SHP77 (cell line): ENCODE results near the gene C1orf21.

Source experiments
- DNase-seq, 2 experiments: peaks; one replicate each; lab custom pipeline; 2025; lab: John Stamatoyannopoulos, UW

Gene C1orf21

DNA sequence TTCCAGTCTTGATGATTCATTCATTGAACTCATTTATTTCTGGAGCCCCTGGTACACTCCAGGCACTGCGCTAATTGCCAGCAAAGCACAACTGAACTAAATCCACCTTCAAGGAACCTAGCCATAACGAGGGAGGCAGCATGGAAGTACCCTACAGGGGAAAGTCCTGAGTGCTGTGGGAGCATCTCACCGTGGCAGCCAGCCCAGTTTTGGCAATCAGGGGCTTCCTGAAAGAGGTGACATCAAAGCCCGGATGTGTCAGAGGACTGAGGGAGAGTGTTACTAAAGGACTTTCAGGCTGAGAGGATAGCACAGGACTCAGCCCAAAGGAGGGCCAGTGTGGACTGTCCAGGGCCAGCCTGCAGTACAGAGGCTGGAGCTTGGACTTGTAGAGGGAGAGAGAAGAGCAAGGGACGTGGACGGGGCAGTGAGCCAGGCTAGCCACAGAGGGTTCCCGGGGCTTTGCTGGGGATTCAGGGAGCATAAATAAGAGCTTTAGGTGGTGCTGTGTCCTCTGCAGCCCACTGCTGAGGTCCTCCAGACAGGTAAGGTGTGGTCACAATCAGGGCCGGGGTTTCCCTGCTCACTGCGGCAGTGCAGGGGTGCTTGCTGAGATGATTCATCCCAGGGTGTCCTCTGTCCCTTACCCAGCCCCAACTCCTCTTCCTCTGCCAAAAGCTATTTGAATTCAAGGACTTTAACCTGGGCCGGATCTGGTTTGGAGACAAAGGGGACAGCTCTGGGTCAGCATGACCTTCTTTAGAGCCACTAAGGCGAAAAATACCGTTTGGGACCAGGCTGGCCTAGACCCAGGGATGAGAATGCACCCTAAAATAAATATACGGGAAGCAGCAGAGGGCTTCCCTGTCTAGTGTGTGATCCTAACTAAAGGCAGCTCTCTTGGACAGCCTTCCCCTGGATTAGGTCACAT is 239.5 kb downstream of the C1orf21 start:
- no peak for DNase-seq

GRCh38 chr1:184627007-184627341 is 240.1 kb downstream of the C1orf21 start:
- DNase-seq, result no peak

DNA sequence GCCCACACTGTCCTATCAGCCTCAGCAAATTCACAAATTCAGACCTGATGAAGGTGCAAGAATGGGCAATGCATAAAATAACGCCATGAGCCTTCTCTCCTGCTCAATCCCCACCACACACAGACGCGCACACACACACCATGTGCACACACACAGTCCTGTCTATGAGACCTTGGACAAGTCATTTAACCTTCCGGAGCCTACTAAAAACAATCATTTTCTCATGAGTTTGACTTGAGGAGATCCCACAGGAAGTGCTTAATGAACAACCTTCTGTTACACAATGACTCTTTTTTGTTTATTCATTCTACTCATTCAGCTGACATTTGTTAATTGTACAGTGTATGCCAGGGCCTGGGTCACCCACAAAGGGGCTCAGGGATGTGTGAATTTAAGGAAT is 242.4 kb downstream of the C1orf21 start:
- no peak for DNase-seq

DNA sequence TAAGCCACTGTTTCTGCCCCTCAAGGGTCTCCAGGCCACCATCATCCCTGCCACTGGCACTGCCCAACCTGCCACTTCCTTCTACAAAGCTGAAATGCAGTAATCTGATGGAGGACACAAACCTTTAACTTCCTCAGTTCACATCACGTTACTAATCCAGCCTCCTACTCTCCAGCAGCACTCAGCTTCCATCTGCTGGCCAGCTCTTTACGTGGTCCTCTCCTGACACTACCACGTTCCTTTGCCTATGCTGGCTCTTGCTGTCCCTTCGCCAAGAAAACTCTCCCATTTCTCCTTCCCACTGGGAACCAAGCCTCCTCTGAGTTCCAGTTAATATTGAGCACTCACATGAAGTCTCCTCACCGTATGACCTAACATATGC is 243.8 kb downstream of the C1orf21 start:
- no peak for DNase-seq

DNA sequence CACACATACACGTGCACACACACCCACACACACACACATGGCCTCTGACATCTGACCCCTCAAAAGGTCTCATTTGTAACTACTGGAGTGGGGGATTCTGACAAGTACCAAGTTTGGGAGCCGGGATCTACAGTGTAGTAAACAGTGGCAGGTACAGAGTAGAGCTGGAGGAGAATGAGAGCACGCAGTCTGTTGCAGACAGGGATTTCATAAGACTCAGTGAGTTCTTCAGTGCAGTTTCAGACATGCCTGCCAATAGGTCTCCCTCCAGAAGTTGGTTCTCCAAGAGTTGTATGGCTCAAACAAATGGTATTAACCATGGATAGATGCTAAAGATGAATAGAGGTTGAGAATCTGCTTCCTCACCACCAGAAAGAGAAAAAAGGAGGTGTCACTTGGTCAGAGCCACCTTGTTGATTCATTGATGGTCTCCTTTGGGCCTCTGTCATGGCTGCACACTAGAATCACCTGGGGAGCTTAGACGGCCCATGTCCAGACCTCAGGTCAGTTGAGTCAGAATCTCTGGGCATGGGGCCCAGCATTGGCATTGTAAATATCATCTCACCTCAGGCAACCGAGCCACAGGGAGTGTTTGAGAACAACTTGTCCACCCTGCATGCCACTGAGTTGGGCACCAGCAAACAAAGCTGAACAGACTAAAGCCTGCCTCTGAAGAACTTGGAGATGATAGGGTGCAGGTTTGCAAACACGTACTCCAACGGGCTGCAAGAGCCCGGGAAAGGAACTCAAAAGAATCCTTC is 245.8 kb downstream of the C1orf21 start:
- DNase-seq, result no peak

DNA sequence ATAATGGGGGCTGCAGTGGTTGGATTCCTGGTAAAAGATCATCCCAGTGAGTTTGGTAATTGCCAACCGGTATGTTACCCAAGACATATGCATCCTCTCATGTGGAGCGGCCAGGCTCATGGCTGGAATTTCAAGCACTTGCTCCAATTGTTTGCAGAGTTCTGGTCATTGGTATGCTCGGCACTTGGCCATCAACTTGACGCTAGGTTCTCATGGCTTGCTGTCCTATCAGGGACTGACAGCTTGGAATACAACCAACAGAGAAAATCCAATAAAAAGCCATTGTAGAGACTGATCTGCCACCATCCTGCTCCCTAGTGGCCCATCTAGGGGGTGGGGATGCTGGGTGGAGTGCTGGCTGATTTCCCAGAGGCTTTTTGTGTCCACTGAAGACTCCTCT is 247.0 kb downstream of the C1orf21 start:
- no peak for DNase-seq

DNA sequence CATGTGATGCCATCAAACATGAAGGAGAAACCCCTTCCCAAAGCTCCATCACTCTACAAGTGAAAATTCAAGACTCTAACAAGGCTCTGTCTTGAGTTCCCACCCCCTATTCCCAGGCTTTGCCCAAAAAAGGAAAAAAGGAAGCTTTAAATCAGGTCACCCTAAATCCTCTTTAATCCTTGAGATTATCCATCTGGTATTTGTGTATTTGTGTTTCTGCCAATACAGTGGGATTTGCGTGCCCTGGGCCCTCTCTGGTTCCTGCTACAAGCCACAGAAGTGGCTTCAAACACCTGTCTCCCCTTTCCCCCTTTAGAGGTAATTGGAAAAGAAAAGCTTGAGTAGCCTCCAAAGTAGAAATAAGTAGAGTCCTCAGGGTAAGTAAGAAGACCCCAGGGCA is 247.5 kb downstream of the C1orf21 start:
- DNase-seq, result no peak

- no peak for DNase-seq
Observed at GRCh38 chr1:184635347-184635979, 248.6 kb downstream of the C1orf21 start.

GRCh38 chr1:184635980-184636431 is 249.2 kb downstream of the C1orf21 start:
- DNase-seq, result no peak

- no peak for DNase-seq
Observed at GRCh38 chr1:184637664-184638240, 250.9 kb downstream of the C1orf21 start.

GRCh38 chr1:184639205-184639604 is 252.4 kb downstream of the C1orf21 start:
- DNase-seq, result no peak

- no peak for DNase-seq
Observed at GRCh38 chr1:184640505-184640904, 253.7 kb downstream of the C1orf21 start.

GRCh38 chr1:184641894-184642293 is 255.1 kb downstream of the C1orf21 start:
- DNase-seq, result no peak

GRCh38 chr1:184643661-184644060 is 256.8 kb downstream of the C1orf21 start:
- DNase-seq, result no peak

DNA sequence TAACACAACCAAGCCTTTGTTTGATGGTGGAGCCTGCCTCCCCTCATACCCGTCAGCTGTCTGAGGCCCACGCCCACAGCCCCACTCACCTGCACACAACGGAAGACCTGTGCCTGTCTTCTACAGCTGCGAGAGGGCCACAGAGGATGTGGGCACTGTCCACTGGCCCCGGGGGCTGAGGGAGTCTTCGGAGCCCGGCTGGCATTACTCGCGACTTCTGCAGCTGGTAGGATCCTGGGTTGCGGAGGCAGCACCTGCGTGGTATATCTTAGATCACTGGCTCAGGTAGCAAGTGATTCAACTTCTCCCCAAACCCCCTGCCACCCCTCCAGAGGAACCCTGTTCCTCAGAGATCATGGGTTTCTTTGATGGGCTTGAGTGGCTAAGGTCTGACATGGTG is 257.9 kb downstream of the C1orf21 start:
- no peak for DNase-seq

GRCh38 chr1:184646178-184646701 is 259.4 kb downstream of the C1orf21 start:
- DNase-seq, result no peak

DNA sequence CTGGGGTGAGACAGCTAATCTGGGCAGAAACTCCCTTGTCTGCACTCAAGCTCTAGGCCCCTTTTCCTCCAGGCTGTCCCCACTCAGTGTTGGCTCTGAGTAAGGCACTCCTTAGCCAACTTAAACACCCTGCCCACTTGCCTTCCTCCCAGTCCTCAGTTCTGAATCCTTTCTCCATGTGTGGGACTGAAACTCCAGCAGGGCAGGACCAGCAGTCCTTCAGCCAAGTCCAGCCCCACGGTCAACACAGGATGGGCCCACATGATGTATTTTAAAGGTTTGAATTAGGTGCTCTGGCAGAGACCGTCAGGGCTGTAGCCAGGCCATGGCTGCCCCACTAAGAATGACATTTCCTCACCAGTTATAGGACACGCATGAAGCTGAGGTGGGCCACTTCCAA is 260.0 kb downstream of the C1orf21 start:
- DNase-seq, result no peak

DNA sequence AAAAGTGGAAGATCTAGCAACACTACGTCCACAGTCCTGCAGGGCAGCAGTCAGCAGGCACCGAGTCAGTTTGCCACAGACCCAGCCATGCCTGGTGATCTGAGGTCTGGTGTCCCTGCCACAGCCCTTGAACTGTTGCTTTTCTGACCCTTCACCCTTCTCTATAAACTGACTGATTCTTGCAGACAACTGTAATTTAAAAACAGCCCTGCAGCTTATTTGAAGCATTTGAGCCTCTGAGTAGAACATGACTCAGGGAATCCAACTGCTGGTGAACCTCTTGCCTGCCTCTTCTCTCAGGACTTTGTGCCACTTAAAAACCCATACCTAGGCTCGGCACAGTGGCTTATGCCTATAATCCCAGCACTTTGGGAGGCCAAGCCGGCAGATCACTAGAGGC is 260.6 kb downstream of the C1orf21 start:
- no peak for DNase-seq

DNA sequence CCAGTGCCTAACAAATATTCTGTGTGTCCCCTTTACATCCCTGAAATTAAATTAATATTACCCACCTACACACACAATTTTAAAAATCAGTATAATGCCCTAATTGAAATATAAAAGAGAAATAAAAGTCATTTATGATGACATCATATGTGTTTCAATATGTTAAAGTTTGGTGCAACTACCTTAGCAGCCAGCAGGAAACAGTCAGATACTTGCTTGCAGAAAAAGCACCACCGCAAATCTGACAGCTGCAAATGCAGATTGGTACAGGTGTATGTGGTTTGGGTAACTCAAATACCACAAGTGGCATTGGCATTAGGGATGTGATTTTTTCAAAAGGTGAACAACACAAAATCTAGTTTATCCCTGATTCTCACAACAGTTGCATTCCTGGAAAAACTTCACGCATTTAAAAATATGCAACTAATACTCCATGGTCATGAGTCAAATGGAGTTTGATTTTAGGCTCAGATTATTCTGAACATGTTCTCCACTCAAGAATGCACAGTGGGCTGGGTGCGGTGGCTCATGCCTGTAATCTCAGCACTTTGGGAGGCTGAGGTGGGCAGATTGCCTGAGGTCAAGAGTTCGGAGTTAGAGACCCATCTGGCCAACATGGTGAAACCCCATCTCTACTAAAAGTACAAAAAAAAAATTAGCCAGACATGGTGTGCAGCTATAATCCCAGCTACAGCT is 261.5 kb downstream of the C1orf21 start:
- DNase-seq, result no peak

- DNase-seq, result no peak
Observed at GRCh38 chr1:184648856-184649201, 262.0 kb downstream of the C1orf21 start.

DNA sequence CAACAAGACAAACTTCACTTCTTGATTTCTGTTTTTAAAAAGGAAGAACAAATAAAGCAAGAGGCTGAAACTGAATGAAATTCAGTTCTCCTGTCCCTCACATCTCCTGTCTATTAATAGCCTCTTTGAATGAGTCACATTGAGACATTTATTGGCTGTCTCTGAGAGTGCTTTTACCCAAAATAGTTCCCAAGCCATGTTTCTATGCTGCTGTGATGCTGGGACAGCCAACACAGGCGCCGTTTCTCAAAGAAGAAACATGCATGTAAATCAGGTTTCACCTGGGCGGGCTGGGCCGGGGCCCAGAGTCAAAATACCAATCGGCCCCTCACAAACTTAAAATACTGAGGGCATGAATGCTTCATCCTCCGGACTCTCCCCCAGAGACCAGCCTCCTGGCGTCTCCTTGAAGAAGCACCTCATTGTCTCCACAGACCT is 262.6 kb downstream of the C1orf21 start:
- DNase-seq, result no peak
